Activated CD8-positive, alpha-beta memory T cell treated with anti-CD3 and anti-CD28 coated beads for 36 hours (primary cell): Measurements from ENCODE around the gene CMPK2. TPM values are rescaled to one million over a fixed set of nuclear protein-coding genes. Genes with fewer than 3 reads are reported as not detected.
"Not testable (repeated sequence)": the region's sequence is repeated elsewhere in the genome, so short reads cannot be mapped to it uniquely, and the experiment has no call there.

ENCODE experiments used
- CTCF ChIA-PET: fragments of 350-600 bp; sonication (Branson Sonifier 250); formaldehyde crosslinking; loops from one replicate; lab custom pipeline; 2021; ENCODE audit warnings: antibody characterized with exemption; lab: Charles Lee
- POLR2A ChIA-PET: fragments of 350-600 bp; sonication (Branson Sonifier 250); formaldehyde crosslinking; loops from one replicate; lab custom pipeline; 2021; ENCODE audit warnings: antibody characterized with exemption; lab: Charles Lee
- total RNA-seq, 2 experiments: library from RNA; stranded (reverse); gene quantifications; one replicate each; pipeline ENCODE4 v1.2.3, GENCODE V29; 2021

The CMPK2 gene
- total RNA-seq, result under 1 TPM; 0.61 to 0.84 TPM

- CTCF ChIA-PET, result interaction anchor here (1.4 to 1.9 kb wide), 4 partner anchors 12 to 179 kb away, joined by 3 to 14 read pairs (median 6); partner anchors contain the start of gene RSAD2
Observed at GRCh38 chr2:6865346-6866274, at the start of gene CMPK2. CMPK2 (minus strand) TSS chr2:6865907; CDS start chr2:6865696, 211 bp downstream.

GRCh38 chr2:6915399-6915798 lies 49.7 kb upstream of the CMPK2 start:
- CTCF ChIA-PET, result interaction anchor here (0.9 to 1.6 kb wide), 5 partner anchors 10 to 79 kb away, joined by 3 to 6 read pairs (median 4); partner anchors contain the start of gene RSAD2
- POLR2A ChIA-PET, result interaction anchor here (1.2 kb wide), 1 partner anchor 9 kb away, joined by 4 read pairs; no protein-coding TSS in a partner anchor

More at GRCh38 chr2:6865346-6866274, at the start of gene CMPK2:
- POLR2A ChIA-PET, result interaction anchor here (0.6 to 0.7 kb wide), 2 partner anchors 12 to 14 kb away, joined by 3 read pairs; partner anchors contain the start of gene RSAD2

DNA sequence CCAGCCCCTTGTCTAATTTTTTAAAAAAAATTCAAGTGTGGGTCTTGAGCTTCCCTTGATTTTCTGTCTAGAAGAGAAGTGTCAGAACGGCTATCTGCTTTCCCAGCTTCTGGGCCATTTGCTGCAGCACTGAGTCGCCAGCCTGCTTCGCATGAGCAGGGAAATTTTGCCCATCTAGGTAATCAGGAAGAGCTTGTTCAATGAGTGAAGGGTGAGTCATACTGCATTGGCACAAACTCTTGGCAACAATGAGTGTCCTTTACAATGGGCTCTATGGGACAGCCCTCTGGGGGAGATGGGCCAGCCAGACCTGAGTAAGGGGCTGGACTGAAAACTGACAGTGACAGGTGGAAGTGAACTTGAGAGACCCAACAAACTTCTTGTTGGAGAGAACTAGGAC lies 49.1 kb upstream of the CMPK2 start:
- ChIA-PET CTCF (interaction anchor here (0.9 to 1.6 kb wide), 4 partner anchors 9 to 38 kb away, joined by 3 to 6 read pairs (median 4); partner anchors contain the start of gene RSAD2), POLR2A (interaction anchor here (1.2 kb wide), 1 partner anchor 9 kb away, joined by 4 read pairs; no protein-coding TSS in a partner anchor)

GRCh38 chr2:6913415-6914157 lies 47.9 kb upstream of the CMPK2 start:
- CTCF ChIA-PET, result interaction anchor here (1.3 kb wide), 1 partner anchor 33 kb away, joined by 3 read pairs; no protein-coding TSS in a partner anchor
- POLR2A ChIA-PET, result no interaction called here

DNA sequence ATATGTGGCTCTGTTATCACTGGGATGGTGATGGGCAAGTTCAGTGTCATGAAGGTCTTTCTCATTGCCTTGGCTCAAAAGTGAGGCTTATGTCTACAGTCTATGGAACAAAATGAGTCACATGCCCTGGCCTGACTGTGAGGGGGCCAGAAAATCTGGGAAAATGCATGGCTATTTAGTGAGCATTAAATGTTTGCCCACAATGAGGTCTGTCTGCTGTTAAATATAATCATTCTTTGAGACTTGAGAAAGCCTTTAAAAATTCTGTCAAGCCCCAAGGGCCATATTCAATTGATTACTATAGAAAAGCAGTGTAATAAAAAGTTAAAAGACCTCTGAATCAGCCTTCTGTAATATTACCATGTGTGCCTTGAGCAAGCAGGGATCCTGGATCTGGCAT lies 46.0 kb upstream of the CMPK2 start:
- ChIA-PET CTCF (no interaction called here), POLR2A (no interaction called here)

DNA sequence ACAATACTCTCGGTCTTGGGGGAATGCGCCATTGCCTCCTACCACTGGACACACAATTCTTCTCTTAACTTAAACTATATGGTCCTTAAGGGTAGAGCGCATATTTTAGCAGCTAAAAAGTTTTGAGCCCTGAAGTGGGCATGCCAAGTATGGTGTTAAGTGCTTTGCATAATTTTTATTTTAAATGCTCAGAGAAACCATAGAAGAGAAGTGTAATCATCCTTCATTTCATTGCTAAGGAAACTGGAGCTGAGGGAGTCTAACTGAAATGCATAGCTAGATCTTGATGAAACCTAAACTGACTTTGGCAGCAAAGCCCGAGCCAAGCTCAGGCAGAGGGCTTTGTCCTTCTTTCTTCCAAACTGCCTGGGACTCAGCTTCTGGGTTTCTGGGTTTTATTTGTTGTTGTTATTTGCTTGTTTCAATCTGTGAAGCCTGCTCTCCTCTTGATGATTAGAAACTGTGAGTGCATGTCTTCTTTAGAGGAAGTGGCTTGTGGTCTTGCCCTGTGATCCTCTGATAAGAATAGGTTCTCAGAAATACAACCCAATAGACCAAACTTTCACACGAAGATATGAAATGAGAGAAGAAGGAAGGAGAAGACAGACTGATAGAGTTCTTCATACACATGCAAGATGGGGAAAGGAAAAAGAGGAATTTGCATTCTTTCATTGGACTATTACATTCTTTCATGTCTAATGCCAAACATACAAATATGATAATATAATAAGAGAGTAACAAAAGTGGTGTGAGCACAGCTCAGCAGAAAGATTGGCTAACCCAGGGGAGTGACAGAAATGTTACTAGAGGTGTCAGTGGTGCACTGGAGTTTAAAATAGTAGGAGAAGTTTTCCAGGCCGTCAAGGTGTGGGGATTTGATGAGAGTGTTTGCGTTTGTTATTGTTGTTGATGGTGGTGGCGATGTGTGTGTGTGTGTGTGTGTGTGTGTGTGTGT lies 44.0 kb upstream of the CMPK2 start:
- ChIA-PET POLR2A (interaction anchor here (0.6 kb wide), 1 partner anchor 14 kb away, joined by 5 read pairs; no protein-coding TSS in a partner anchor), CTCF (interaction anchor here (1.2 to 1.6 kb wide), 2 partner anchors 12 to 36 kb away, joined by 3 to 4 read pairs; no protein-coding TSS in a partner anchor)

GRCh38 chr2:6908291-6908690 lies 42.6 kb upstream of the CMPK2 start:
- ChIA-PET POLR2A (no interaction called here), CTCF (interaction anchor here (1.0 kb wide), 1 partner anchor 9 kb away, joined by 5 read pairs; the partner anchor contains the start of gene RNF144A)

- ChIA-PET POLR2A (interaction anchor here (0.9 kb wide), 1 partner anchor 9 kb away, joined by 4 read pairs; no protein-coding TSS in a partner anchor), CTCF (interaction anchor here (0.8 to 2.3 kb wide), 4 partner anchors 9 to 137 kb away, joined by 3 to 6 read pairs (median 4); partner anchors contain the start of gene RNF144A)
Observed at GRCh38 chr2:6906165-6906741, 40.5 kb upstream of the CMPK2 start.

DNA sequence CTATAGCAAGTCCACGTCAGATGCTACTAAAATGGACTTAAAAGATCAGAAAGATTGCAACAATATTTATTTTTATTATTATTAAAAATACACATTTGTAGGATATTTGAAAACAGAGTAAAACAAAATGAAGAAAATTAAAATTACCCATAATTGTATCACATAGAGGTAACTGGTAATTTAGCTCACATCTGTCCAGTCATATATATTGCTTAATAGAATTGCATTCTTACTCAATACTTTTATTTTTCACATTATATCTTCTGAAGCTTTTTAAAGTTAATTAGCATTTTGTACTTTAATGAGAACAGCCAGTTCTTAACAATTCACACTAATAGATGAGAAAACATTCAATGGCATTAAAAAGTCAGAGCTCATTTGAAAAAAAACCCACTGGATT lies 40.0 kb upstream of the CMPK2 start:
- CTCF ChIA-PET, result interaction anchor here (0.8 to 2.3 kb wide), 4 partner anchors 8 to 138 kb away, joined by 3 to 6 read pairs (median 4); no protein-coding TSS in a partner anchor

DNA sequence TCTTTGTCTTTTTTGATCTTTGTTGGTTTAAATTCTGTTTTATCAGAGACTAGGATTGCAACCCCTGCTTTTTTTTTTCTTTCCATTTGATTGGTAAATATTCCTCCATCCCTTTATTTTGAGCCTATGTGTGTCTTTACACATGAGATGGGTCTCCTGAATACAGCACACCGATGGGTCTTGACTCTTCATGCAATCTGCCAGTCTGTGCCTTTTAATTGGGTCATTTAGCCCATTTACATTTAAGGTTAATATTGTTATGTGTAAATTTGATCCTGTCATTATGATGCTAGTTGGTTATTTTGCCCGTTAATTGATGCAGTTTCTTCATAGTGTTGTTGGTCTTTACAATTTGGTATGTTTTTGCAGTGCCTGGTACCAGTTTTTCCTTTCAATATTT lies 36.9 kb upstream of the CMPK2 start:
- CTCF ChIA-PET, POLR2A ChIA-PET: not testable (repeated sequence)

More for the DNA sequence above, 40.0 kb upstream of the CMPK2 start:
- POLR2A ChIA-PET, result interaction anchor here (0.9 kb wide), 1 partner anchor 9 kb away, joined by 4 read pairs; no protein-coding TSS in a partner anchor

- ChIA-PET CTCF (interaction anchor here (0.8 to 2.4 kb wide), 10 partner anchors 9 to 147 kb away, joined by 3 to 16 read pairs (median 3); no protein-coding TSS in a partner anchor), POLR2A (no interaction called here)
Observed at GRCh38 chr2:6896930-6897759, 31.4 kb upstream of the CMPK2 start.

- POLR2A ChIA-PET, result no interaction called here
- CTCF ChIA-PET, result interaction anchor here (2.5 kb wide), 1 partner anchor 150 kb away, joined by 8 read pairs; no protein-coding TSS in a partner anchor
Observed at GRCh38 chr2:6893876-6894482, 28.3 kb upstream of the CMPK2 start.

GRCh38 chr2:6888724-6889123 lies 23.0 kb upstream of the CMPK2 start:
- CTCF ChIA-PET, result interaction anchor here (1.2 kb wide), 1 partner anchor 8 kb away, joined by 4 read pairs; no protein-coding TSS in a partner anchor
- POLR2A ChIA-PET, result no interaction called here

DNA sequence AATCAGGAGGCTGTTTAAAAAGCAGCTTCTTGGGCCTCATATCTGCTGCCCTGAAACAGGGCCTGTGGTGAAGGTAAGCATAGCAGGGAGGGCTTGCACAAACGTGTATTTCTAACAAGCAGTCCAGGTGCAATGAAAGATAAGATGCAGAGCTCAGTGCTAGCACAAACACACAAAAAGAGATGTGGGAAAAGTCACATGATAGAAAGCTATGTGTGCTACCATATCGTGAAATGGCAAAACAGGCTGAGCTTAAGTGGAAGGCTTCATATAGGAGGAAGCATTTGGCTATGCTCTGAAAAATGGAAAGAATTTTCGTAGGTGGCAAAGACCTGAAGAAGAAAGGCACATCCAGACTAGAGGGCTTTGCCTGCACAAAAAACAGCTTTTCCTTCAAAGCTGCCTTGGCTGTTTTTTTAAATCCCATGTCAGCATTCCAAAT lies 22.1 kb upstream of the CMPK2 start:
- ChIA-PET CTCF (interaction anchor here (0.6 to 1.2 kb wide), 2 partner anchors 9 to 10 kb away, joined by 3 to 4 read pairs; no protein-coding TSS in a partner anchor), POLR2A (no interaction called here)

DNA sequence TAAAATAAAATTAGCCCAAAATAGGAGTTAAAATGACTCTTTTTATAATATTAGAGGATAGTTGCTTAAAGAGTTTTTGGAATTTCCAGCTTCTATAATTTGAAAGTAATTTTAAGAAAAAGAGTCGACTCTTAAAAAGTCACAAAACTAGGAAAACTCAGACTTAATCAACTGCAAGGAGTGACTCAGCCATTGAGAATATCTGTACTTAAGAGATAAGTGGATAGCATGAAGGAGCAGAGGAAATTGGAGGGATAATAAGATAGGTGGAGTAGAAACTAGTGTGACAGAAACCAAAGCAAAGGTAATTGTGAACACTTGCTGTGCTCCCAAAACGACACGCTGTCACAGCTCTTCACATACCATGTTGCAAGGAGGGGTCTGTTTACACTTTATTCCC lies 20.3 kb upstream of the CMPK2 start:
- ChIA-PET POLR2A (interaction anchor here (0.6 kb wide), 1 partner anchor 479 kb away, joined by 10 read pairs; no protein-coding TSS in a partner anchor), CTCF (no interaction called here)

GRCh38 chr2:6885551-6885950 lies 19.8 kb upstream of the CMPK2 start:
- POLR2A ChIA-PET, result interaction anchor here (0.6 kb wide), 1 partner anchor 479 kb away, joined by 10 read pairs; no protein-coding TSS in a partner anchor
- CTCF ChIA-PET, result no interaction called here
